HG02884 (cell line): Measurements from ENCODE around the gene SRPK2.

Experiments
- ATAC-seq: cut with Tn5 transposase; IDR thresholded peaks from one replicate; pipeline ENCODE4 v1.9.1; 2021; ENCODE audit warnings: mild to moderate bottlenecking, moderate library complexity; ENCODE audit not compliant: unreplicated experiment

Gene SRPK2

DNA sequence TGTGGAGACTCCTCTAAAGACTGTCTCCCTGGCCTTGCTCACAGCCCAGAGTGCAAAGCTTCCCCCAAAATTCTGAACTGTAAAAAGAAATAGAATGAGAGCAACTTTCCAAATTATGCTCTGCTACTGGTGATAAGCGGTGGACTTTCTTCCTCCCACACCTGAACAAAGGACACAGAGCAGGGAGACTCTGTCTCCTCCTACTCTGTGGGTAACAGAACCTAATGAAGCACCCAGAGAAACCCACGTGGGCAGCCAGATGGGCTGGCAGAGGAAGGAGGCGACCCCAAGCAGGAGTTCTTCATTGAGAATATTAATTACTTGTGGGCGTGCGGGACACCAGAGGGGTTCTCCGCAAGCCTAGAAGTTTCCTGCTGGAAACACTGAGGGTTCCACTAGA, 235.2 kb downstream of the SRPK2 start:
- no peak for ATAC-seq

DNA sequence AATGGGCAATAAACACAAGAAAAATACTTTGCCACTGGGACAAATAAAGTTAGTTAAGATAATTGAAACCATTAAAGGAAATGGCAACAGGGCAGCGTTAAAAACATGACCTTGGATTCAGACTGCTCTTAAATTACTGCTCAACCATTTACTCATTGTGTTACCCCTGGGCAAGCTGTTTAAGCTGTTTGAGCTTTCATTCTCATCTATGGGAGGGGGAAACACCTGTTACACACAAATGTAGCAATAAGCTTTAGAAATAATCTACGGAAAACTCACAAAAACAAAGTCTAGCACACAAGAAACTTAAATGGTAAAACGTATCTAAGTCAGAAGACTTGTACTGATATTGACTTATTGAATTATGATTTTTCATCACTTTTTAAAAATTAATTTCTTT, 237.6 kb downstream of the SRPK2 start:
- no peak for ATAC-seq

DNA sequence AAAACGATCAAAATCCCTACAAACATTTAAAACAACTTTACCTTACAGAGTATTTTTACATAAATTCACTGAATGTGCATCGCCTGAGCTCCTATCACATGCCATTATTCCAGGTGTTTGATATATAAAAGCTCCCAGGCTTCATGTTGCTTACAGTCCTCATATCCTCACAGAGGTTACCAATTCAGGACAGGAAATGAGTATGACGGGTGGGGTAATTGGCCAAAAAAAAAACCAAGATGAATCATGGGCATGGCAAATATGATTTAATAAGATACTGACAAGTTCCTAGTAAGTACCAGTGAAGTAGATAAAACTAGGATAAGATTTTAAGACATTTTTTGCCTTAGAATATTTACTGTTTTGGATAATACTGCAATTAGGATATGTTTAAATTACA, 238.9 kb downstream of the SRPK2 start:
- ATAC-seq, result no peak

DNA sequence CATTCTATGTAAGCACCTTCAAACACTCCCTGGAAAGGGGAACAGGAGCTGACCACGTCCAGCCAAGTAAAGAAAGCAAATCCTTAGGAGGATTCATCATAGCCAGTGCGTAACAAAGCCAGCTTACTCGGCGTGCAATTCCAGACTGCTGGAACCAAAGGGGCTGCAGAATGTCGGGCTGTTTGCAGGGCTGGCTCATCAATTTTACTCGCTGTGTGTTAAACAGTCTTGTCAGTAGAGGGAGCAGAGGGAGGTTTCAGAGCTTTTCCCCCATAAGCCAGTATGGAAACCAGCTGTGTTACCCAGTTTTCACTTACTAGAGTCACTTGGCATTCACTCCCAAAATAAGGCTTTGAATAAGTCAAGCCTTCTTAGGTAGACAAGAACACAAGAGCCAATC, 247.7 kb downstream of the SRPK2 start:
- no peak for ATAC-seq

DNA sequence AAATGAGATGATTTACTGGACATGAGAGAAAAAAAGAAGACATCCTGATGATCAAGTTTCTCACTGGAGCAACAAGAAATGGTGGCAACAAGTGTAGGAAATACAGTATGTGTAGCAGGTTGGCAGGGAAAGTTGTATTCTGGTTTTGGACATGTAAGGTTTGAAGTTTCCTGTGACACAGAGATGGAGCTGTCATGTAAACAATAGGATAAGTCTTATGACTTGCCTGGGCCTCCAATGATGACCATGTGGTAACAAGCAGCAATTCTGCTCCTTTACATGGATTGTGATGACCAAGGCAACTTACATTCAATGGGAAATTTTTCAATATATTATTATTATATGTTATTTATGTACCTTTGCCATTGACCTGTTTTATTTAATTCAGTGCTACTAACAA, 249.3 kb downstream of the SRPK2 start:
- no peak for ATAC-seq

DNA sequence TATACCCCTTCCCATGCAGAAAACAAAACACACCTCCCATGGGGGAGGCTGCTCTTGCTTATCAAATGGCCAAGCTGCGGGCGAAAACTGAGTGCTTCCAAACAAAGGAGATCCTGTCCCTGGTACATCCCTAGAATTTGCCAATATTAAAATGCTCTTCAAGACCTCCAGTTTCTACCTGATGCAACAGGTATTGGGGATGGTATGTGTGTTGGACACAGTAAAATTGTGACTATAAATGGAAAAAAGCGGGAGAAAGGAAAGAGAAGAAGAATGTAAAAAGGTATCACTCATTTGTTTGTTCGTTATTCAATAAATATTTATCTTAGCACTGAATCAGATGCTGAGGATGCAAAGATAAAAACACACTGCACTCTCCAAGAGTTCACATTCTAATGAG, 250.8 kb downstream of the SRPK2 start:
- ATAC-seq, result no peak

DNA sequence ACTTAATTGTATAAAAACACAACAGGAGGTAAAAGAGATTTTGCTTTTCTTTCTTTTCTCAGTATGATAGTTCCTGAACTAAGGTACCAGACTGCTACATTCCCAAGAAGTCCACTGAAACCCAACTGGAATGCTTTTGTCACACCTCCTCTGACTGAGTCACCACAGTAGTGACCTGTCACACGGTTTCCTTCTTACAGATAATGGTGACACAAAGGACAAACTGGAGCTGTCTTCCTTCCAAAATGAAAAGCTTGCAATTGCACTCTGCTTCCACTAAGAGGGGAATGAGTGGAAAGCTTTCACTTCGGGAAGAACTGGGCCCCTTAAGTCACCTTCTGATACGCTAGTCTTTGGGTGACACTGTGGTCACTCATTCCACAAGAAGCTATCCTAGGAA, 252.5 kb downstream of the SRPK2 start:
- no peak for ATAC-seq

DNA sequence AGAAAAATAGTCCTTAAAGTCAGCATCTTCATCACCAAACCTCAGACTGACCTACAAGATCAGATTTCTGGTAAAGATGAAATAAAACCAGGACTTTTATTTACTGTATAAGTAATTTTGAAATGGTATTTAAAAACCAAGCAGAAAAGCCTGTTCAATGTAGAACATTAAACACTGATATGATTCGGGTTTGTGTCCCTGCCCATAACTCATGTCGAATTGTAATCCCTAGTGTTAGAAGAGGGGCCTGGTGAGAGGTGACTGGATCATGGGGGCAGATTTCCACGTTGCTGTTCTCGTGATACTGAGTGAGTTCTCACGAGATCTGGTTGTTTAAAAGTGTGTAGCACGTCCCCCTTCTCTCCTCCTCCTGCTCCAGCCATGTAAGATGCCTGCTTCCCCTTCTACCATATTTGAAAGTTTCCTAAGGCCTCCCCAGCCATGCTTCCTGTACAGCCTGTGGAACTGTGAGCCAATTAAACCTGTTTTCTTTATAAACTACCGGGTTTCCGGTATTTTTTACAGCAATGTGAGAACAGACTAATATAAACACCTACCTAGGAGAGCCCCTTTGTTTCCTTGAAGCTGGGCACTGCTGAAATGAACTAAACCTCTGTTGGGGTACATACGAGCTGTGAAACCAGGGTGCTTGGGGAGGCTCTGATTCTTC, 254.6 kb downstream of the SRPK2 start:
- no peak for ATAC-seq

DNA sequence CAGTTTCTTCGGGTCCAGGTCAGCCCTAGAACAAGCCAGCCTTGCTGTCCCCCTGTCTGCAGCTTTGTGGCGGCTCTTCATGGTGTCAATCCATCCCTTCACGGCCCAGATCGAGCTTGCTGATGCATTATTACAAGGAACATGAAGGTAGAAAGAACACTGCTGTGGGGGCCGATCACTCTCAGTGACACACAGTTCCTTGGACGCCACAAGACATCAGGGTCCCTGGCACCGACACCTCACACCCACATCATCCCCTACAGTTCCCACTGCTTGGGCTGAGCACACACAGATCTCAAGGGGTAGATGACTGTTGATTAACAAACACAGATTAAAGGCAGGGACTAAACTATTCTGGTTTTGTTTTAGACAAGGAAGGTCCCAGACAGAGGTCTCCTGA, 255.4 kb downstream of the SRPK2 start:
- ATAC-seq, result no peak

DNA sequence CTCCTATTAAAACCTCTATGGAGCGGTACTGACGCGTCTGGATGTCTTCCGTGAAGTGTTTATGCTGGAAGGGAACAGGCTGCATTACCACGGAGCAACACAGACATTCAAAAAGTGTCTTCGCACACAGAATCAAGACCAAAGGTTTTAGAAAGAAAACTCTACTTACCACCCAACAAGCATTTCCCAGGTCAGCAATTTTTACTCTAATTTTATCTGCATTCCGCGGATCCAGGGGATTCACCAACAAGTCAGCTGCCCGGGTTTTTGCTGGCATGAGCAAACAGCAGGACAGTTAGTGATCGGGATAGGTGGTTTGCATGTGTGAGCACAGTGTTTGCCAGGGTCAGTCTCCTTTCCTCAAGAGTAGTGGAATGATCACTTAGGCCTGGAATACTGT, 255.9 kb downstream of the SRPK2 start:
- no peak for ATAC-seq

DNA sequence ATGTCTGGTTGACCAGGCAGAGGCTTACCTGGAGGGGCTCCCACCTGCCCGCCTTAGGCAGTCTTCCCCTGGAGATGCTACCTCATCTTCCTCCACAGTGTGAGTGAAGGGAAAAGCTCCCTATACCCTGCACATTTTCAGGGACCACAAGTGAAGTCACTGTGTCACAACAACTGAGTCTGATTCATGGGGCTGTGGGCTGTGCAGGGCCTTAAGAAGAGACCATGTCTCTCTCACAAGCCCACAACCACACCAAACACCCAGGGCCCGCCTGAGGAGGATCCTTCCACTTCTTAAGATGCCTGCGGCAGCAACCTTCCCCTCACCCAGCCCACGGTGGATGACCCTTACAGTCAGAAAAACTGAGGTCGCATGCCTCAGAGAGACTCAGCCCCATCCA, 256.4 kb downstream of the SRPK2 start:
- ATAC-seq, result no peak

DNA sequence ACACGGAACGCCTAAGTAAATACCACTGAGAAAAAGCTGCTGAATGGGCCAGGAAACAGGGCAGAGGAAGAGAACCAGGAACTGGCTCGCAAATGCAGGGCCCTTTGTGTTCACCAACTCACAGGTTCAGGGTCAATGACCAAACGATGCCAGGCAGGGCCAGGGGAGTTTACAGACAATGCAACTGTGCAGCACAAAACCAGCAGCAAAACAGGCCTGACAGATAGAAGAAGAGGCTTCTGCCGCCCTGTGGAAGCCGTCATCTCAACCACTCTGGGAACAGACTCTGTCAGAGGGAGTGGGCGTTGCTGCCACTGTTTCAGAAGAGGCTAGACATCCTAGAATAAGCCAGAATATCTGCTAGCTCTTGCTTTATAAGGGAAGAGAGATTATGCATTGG, 256.8 kb downstream of the SRPK2 start:
- no peak for ATAC-seq

DNA sequence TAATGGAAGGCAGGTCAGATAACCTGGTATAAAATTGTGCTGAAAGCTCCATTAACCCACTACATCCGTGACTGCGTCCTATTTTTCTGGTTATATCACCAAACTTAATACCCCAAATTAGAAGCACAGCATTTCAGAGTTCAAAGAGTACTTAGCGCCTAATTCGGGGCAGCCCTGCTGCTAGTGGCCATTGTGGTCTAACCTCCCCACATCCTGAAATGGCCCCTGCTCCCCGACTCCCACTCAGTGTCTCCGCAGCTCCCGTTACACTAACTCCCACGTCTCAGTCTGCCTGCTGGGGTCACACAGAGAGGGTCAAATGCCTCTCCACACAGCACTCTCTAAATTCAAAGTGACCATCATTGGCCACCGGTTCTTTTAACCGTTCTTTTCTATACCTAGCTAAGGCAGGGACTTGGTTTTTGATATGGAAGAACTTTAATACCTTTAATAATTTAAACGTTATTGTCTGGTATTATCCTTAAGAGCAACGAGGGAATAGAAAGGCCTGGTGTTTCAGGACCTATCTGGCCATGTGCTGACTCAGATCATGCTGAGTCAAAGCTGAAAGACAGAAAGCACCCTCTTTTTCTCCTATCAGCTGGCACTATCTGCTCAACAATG, 257.6 kb downstream of the SRPK2 start:
- peak; percentile 78 for ATAC-seq

DNA sequence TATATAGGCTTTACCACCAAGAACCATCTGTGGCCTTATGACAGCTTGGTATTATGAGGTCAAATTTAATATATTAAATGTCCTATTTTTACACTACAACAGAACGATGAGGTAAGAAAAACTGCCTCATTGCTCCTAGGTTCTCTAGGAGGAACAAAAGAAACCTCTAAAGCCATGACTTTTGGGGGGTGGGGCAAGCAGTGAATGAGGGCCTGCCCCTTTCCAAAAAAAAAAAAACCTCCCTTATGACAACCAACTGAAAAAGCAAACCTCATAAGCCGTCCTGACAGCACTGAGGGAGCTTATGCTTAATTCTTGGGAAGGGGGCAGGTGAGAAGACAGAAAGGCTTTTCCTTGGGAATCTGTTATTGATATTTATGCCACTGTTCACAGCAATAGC, 258.1 kb downstream of the SRPK2 start:
- no peak for ATAC-seq

DNA sequence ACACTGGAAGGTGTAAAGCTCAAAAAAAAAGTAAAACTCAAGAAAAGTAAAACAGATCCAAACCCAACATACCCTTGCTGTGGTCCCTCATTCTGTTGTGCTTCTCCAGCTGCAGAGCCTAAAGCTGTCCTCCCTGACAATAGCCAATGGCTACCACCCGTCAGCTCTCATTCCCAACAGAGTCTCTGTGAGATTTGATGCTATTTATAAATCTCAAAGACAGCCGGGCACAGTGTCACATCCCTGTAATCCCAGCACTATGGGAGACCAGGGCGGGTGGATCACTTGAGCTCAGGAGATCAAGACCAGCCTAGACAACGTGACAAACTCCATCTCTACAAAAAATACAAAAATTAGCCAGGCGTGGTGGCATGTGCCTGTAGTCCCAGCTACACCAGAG, 258.7 kb downstream of the SRPK2 start:
- ATAC-seq, result no peak

DNA sequence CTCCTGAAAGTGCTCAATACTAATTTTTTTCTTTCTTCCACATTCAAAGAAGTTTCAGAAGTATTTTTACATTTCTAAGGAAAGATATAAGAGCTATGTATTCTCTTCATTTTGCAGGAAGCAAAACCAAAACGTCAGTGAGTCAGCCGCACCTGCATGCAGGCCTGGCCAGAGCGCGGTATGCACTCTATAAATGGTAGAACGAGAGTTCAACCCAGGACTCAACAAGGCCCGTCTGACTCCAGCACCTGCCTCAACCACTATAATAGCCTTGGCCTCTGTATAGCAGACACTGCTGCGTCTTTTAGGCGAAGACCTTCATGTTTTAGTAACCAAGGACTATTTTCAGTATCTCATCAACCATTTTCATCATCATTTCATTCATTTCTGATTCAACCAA, 261.5 kb downstream of the SRPK2 start:
- ATAC-seq, result no peak

DNA sequence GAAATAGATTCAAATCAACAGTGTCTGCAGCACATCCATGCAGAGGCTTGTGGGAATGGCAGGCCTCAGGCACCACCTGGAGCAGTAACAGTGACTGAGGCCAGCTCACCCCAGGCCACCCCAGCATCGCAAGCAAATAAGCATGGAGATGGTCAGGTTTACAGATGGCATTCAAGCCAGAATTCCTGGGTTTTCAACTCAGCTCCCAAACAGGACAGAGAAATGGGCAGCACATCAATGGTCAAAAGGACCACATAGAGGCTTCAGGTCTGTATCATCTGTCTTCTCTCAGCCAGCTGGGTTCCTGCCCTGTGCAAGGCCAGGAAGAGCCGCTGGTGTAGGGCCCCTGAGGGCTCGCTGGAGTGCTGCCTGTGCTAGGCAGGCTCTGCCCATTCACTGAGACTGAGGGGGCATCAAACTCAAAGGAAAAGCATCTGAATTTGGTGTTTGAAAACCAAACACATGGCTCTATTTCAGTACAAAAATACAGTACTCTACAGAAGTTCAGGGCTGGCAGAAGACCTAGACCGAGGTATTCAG, 262.2 kb downstream of the SRPK2 start:
- ATAC-seq, result no peak

DNA sequence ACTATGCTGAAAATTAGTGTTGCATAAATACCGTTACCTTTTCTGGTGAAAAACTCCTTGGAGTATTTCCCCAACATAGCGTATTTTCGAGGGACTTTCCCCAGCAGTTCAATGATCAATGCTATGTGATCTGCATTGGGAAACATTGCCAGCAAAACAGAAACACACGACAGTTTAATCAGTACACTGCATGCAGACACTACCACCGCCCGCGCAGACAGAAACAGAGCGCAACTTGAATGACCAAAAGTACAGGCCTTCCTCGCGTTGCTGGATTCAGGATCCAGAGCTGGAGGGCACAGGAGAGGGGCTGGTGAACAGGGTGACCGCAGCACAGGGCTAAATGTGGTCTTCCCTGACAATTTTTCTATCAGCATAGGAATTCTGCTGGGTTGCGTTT, 263.0 kb downstream of the SRPK2 start:
- ATAC-seq, result no peak

DNA sequence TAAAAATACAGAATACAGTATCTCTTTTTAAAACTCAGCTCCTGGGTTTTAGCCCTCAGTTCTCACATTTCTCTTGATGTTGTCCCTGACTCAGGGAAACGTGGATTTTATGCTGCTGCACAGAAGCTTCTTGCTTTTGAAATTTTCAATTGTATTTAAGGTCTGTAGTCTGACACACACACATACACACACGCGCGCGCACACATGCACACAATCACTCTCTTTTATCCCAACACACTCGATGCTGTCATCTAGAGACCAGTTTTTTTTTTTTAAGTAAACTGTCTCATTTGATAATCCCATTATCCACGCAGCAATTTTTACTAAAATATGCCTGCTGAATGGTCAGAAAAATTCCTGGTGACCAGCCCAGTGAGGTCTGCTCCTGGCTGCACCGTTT, 266.1 kb downstream of the SRPK2 start:
- no peak for ATAC-seq

DNA sequence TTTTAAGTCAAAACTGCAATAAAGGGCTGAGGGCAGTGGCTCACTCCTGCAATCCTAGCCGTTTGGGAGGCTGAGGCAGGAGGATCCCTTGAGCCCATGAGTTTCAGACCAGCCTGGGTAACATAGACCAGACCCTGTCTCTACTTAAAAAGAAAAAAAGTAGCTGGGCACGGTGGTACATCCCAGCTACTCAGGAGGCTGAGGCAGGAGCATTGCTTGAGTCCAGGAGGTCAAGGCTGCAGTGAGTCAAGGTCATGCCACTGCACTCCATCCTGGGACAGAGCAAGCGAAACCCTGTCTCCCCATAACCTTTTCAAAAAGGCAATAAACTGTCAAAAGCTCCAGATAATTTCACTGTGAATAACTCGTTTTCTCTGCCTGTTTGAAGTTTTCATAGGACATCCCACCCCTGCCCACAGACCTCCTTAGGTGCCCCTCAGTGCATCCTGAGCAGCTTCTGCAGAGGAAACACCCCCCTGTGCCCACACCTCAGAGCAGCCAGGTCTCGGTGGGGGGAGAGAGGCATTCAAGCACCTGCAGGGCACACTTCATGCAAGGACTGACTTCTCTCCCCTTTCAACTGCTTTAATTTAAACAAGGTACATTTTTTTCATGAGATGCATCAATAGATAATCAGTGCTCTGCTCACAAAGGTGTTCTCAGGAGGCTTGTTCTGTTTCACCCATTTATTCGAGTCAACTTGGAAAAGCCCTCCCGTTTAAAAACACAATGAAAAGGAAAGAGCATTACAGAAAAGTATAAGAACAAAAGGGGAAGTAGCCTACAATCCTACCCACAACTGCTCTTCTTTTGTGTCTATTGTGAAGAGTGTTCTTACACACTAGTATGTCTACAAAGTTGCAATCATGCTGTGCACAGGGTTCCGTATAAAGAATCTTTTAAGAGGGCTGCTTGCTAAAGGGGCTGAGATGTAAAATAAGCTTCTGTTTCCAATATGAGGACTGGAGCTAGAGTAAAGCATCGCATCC, 269.8 kb downstream of the SRPK2 start:
- ATAC-seq, result no peak
